IMR-90 (cell line): ENCODE data around the gene FOXL1. TPM values are rescaled to one million over a fixed set of nuclear protein-coding genes. Genes with fewer than 3 reads are reported as not detected.

Experiments used
- ATAC-seq: fragments of 200-7000 bp; cut with Tn5 transposase; 2 replicates; pipeline ENCODE4 v1.9.1; 2020; ENCODE audit warnings: low read depth, mild to moderate bottlenecking, moderate library complexity
- BruUV-seq: library from RNA; stranded (reverse); fragments of 400-500 nt; replicated peaks from 2 replicates; lab custom pipeline; 2021; lab: Mats Ljungman, UMichigan
- CTCF ChIA-PET: fragments of 300-600 bp; formaldehyde crosslinking; extraction: SDS; loops from one replicate; lab custom pipeline; 2021; ENCODE audit warnings: antibody characterized with exemption; lab: Yijun Ruan, JAX
- POLR2A ChIA-PET: fragments of 300-600 bp; sonication (Branson Sonifier 250); formaldehyde crosslinking; loops from one replicate; lab custom pipeline; 2022; ENCODE audit warnings: antibody characterized with exemption; ENCODE audit not compliant: unreplicated experiment; lab: Charles Lee
- DNase-seq: peaks from one replicate; pipeline ENCODE4 v3.0.0; 2013
- H2AFZ ChIP-seq: replicated peaks from 2 replicates; pipeline ENCODE3; 2013; ENCODE audit warnings: low read length, mild to moderate bottlenecking; ENCODE audit not compliant: poor library complexity
- H2AK5ac ChIP-seq: 2 replicates; pipeline ENCODE4 v1.6.1; 2013; ENCODE audit warnings: low read depth, low read length, inconsistent platforms
- H2AK9ac ChIP-seq: replicated peaks from 2 replicates; pipeline ENCODE3; 2013; ENCODE audit warnings: mild to moderate bottlenecking, low read depth, low read length, moderate library complexity; ENCODE audit not compliant: poor library complexity
- H2BK120ac ChIP-seq: 2 replicates; pipeline ENCODE4 v1.6.1; 2013; ENCODE audit warnings: low read depth, low read length, inconsistent platforms
- H2BK15ac ChIP-seq: 3 replicates; pipeline ENCODE4 v1.6.1; 2013; ENCODE audit warnings: low read depth, low read length, inconsistent platforms
- H2BK20ac ChIP-seq: 2 replicates; pipeline ENCODE4 v1.6.1; 2013; ENCODE audit warnings: low read depth, mild to moderate bottlenecking, inconsistent platforms, low read length, moderate library complexity
- H2BK5ac ChIP-seq: 2 replicates; pipeline ENCODE4 v1.6.1; 2013; ENCODE audit warnings: mild to moderate bottlenecking, low read depth, low read length, inconsistent platforms; ENCODE audit not compliant: poor library complexity, severe bottlenecking
- H3K14ac ChIP-seq: replicated peaks from 2 replicates; pipeline ENCODE4 v1.6.1; 2013; ENCODE audit warnings: low read depth, low read length, inconsistent platforms
- H3K18ac ChIP-seq: 2 replicates; pipeline ENCODE4 v1.6.1; 2013; ENCODE audit warnings: low read depth, low read length, control low read depth
- H3K23ac ChIP-seq: 2 replicates; pipeline ENCODE4 v1.6.1; 2013; ENCODE audit warnings: low read depth, low read length, inconsistent platforms
- H3K27ac ChIP-seq: 2 replicates; pipeline ENCODE4 v1.5.1; 2013; ENCODE audit warnings: mild to moderate bottlenecking, control low read depth, low read length; ENCODE audit not compliant: insufficient read depth
- H3K27me3 ChIP-seq: 2 replicates; pipeline ENCODE4 v1.6.1; 2013; ENCODE audit warnings: low read length; ENCODE audit not compliant: control insufficient read depth, insufficient read depth
- H3K36me3 ChIP-seq: 2 replicates; pipeline ENCODE4 v1.6.1; 2013; ENCODE audit warnings: low read length, mixed read lengths; ENCODE audit not compliant: control insufficient read depth, insufficient read depth
- H3K4ac ChIP-seq: 2 replicates; pipeline ENCODE4 v1.6.1; 2013; ENCODE audit warnings: low read depth, low read length, inconsistent platforms
- H3K4me1 ChIP-seq: 2 replicates; pipeline ENCODE4 v1.6.1; 2013; ENCODE audit warnings: low read length, mixed read lengths; ENCODE audit not compliant: control insufficient read depth, insufficient read depth
- H3K4me2 ChIP-seq: 2 replicates; pipeline ENCODE4 v1.6.1; 2013; ENCODE audit warnings: low read depth, mild to moderate bottlenecking, control low read depth, low read length, moderate library complexity
- H3K4me3 ChIP-seq: 2 replicates; pipeline ENCODE4 v1.5.1; 2013; ENCODE audit warnings: low read depth, mild to moderate bottlenecking, control low read depth, low read length, moderate library complexity; ENCODE audit not compliant: insufficient read depth
- H3K56ac ChIP-seq: 2 replicates; pipeline ENCODE4 v1.6.1; 2013; ENCODE audit warnings: low read length, inconsistent platforms; ENCODE audit not compliant: insufficient read depth; ENCODE audit errors: extremely low read depth
- H3K79me1 ChIP-seq, 2 experiments: 2 replicates each; pipeline ENCODE4 v1.6.1; 2013; ENCODE audit warnings: low read length in 2 of 2, inconsistent platforms in 1 of 2, low read depth in 1 of 2
- H3K9ac ChIP-seq: 2 replicates; pipeline ENCODE4 v1.6.1; 2013; ENCODE audit warnings: low read depth, low read length, control low read depth
- H3K9me1 ChIP-seq: 2 replicates; pipeline ENCODE4 v1.6.1; 2013; ENCODE audit warnings: low read length, inconsistent platforms; ENCODE audit not compliant: insufficient read depth
- H3K9me3 ChIP-seq: 2 replicates; pipeline ENCODE4 v1.6.1; 2013; ENCODE audit warnings: low read length; ENCODE audit not compliant: control insufficient read depth, insufficient read depth
- H4K20me1 ChIP-seq: 2 replicates; pipeline ENCODE4 v1.6.1; 2013; ENCODE audit warnings: low read length, inconsistent platforms; ENCODE audit not compliant: insufficient read depth
- H4K5ac ChIP-seq: 2 replicates; pipeline ENCODE4 v1.6.1; 2013; ENCODE audit warnings: mild to moderate bottlenecking, low read depth, low read length, control low read depth
- H4K8ac ChIP-seq, 2 experiments: 2 replicates each; pipeline ENCODE4 v1.6.1; 2013; ENCODE audit warnings: low read depth in 2 of 2, low read length in 2 of 2, control low read depth in 1 of 2, inconsistent platforms in 1 of 2
- H4K91ac ChIP-seq: 2 replicates; pipeline ENCODE4 v1.6.1; 2013; ENCODE audit warnings: low read depth, low read length, inconsistent platforms; ENCODE audit not compliant: insufficient read depth
- BHLHE40 ChIP-seq: fragments of 150-350 bp; IDR thresholded peaks from 2 replicates; pipeline ENCODE4 v1.6.1; 2016; ENCODE audit warnings: mild to moderate bottlenecking, low read depth, low read length
- CEBPB ChIP-seq: IDR thresholded peaks from 2 replicates; pipeline ENCODE4 v1.6.1; 2012; ENCODE audit warnings: low read depth, low read length, improper control_type of control experiment
- CHD1 ChIP-seq: IDR thresholded peaks from 2 replicates; pipeline ENCODE4 v1.6.1; 2012; ENCODE audit warnings: low read depth, low read length, improper control_type of control experiment
- CTCF ChIP-seq: conservative IDR thresholded peaks from 2 replicates; pipeline ENCODE4 v1.5.1; 2012; ENCODE audit warnings: mild to moderate bottlenecking, low read depth, low read length, improper control_type of control experiment
- FOS ChIP-seq: fragments of 150-350 bp; IDR thresholded peaks from 2 replicates; pipeline ENCODE4 v1.6.1; 2016; ENCODE audit warnings: low read depth, low read length
- MAFK ChIP-seq: IDR thresholded peaks from 2 replicates; pipeline ENCODE4 v1.6.1; 2012; ENCODE audit warnings: low read depth, low read length, improper control_type of control experiment
- MAZ ChIP-seq: IDR thresholded peaks from 2 replicates; pipeline ENCODE4 v1.6.1; 2012; ENCODE audit warnings: low read depth, mild to moderate bottlenecking, low read length, improper control_type of control experiment, moderate library complexity, borderline replicate concordance
- POLR2A ChIP-seq: IDR thresholded peaks from 2 replicates; pipeline ENCODE4 v1.6.1; 2012; ENCODE audit warnings: mild to moderate bottlenecking, low read depth, low read length
- RAD21 ChIP-seq: IDR thresholded peaks from 2 replicates; pipeline ENCODE4 v1.6.1; 2012; ENCODE audit warnings: low read length, improper control_type of control experiment
- SMC3 ChIP-seq: fragments of 150-350 bp; IDR thresholded peaks from 2 replicates; pipeline ENCODE4 v1.6.1; 2016; ENCODE audit warnings: low read depth, mild to moderate bottlenecking, antibody characterized with exemption, low read length, moderate library complexity
- WGBS, 2 experiments: methylation state at CpG; one replicate each; pipeline versions ENCODE4 v1.1.5 to v1.1.7; 2013; ENCODE audit warnings: missing lambda C conversion rate in 2 of 2; ENCODE audit not compliant: insufficient read length in 1 of 2; ENCODE audit errors: extremely low coverage in 2 of 2; 5-methylcytosine and 5-hydroxymethylcytosine counted together
- dilution Hi-C: fragments of 300-500 bp; cut with HindIII; formaldehyde crosslinking; loops from one replicate; pipeline ENCODE4 v1.14.3; 2018; ENCODE audit warnings: low sequenced_read_pairs; ENCODE audit not compliant: unreplicated experiment
- in situ Hi-C: fragments of 300-500 bp; cut with MboI; formaldehyde crosslinking; loops from 3 replicates; pipeline ENCODE4 v1.14.3; 2019; ENCODE audit warnings: low sequenced_read_pairs, inconsistent platforms, mixed read lengths
- intact Hi-C: fragments of 100-400 bp; cut with micrococcal nuclease; formaldehyde crosslinking; loops from 2 replicates; pipeline ENCODE4 v1.10.0; 2022
- polyA plus RNA-seq, 3 experiments: library from polyadenylated mRNA; depleted of rRNA; stranded (reverse); fragments of >200 nt; gene quantifications; 2 replicates each; pipeline ENCODE4 v1.2.3, GENCODE V29; 2012; ENCODE audit warnings: low replicate concordance in 1 of 3
- total RNA-seq: library from RNA; depleted of rRNA; stranded (reverse); fragments of >200 nt; gene quantifications from 2 replicates; pipeline ENCODE4 v1.2.3, GENCODE V29; 2012

The FOXL1 gene
- total and polyA plus RNA-seq, 2 of the 4 experiments (the other 2 are of a cell fraction): 15.2 to 25.8 TPM

- peak overlapping the region; percentile 95 for H3K9ac ChIP-seq
- peak overlapping the region; percentile 19 for H2AFZ ChIP-seq
- peak; percentile 80 for DNase-seq
- peak overlapping the region; percentile 98 for H3K14ac ChIP-seq
- H2BK120ac ChIP-seq: peak overlapping the region; percentile 97
- H4K5ac ChIP-seq: peak overlapping the region; percentile 83
- dilution Hi-C loops (no loop called here), intact Hi-C loops (loop anchor here (2.0 to 5.0 kb wide), 3 partner anchors 32 to 254 kb away; no protein-coding TSS in a partner anchor), in situ Hi-C loops (loop anchor here (5.0 kb wide), 1 partner anchor 89 kb away; no protein-coding TSS in a partner anchor)
- ChIA-PET CTCF (interaction anchor here (1.4 kb wide), 1 partner anchor 483 kb away, joined by 3 read pairs; no protein-coding TSS in a partner anchor), POLR2A (interaction anchor here (0.6 to 1.4 kb wide), 6 partner anchors 8 to 822 kb away, joined by 3 to 7 read pairs (median 4); no protein-coding TSS in a partner anchor)
- peak overlapping the region; percentile 71 for H3K4me3 ChIP-seq
- 0 out of 2 replicates have a peak, but pooled peaks cover 4% of the 10 kb centered on the region for H4K20me1 ChIP-seq
- H3K18ac ChIP-seq: peak overlapping the region; percentile 91
- H3K79me1 ChIP-seq: peaks cover 13 to 32% of the 10 kb centered on the region in 2 experiments
- H3K36me3 ChIP-seq: no peaks in the 10 kb centered on the region; the same call in 1 of the 2 replicates
- H3K9me3 ChIP-seq: no peaks in the 10 kb centered on the region
- WGBS, 2 experiments: 0% methylated on average over 30 of the region's 69 CpGs; no CpG with 5 or more reads in 1 of the 2 experiments
- TF ChIP-seq CEBPB (no peak), CTCF (no peak), FOS (peak; percentile 23; the same call in 1 of the 2 replicates), MAFK (no peak), RAD21 (peak; percentile 23; the same call in 1 of the 2 replicates), CHD1 (peak; percentile 46; the same call in 1 of the 2 replicates), POLR2A (no peak; the same call in none of the 2 replicates), SMC3 (no peak; the same call in 1 of the 2 replicates), BHLHE40 (no peak), MAZ (no peak)
- peak overlapping the region; percentile 78 for H3K56ac ChIP-seq
- BruUV-seq: TSS peak; percentile 29
- peak overlapping the region; percentile 100 for H2BK5ac ChIP-seq
- peaks cover 16% of the 10 kb centered on the region for H3K9me1 ChIP-seq
- peak overlapping the region; percentile 70 for H3K23ac ChIP-seq
- peak overlapping the region; percentile 91 to 94 for H4K8ac ChIP-seq
- H2AK5ac ChIP-seq: peak overlapping the region; percentile 98
- H2AK9ac ChIP-seq: peak overlapping the region; percentile 97
- no peaks in the 10 kb centered on the region for H3K27me3 ChIP-seq
- ATAC-seq: peak; percentile 19
- H2BK15ac ChIP-seq: peak overlapping the region; percentile 80; the same call in 1 of the 3 replicates
- peaks cover 13% of the 10 kb centered on the region for H3K4me1 ChIP-seq
- peak overlapping the region; percentile 99 for H3K27ac ChIP-seq
- peak overlapping the region; percentile 73 for H2BK20ac ChIP-seq
- peak overlapping the region; percentile 98 for H3K4ac ChIP-seq
- H4K91ac ChIP-seq: peak overlapping the region; percentile 97
- peak overlapping the region; percentile 88 for H3K4me2 ChIP-seq
Measured at GRCh38 chr16:86578611-86579267, 390 bp downstream of the FOXL1 start.
